Activated naive CD8-positive, alpha-beta T cell treated with anti-CD3 and anti-CD28 coated beads, Interleukin-2, amount 50 U/mL, for 24 hours (primary cell): ENCODE data around the gene CELF2.
"Not testable (repeated sequence)": the region's sequence is repeated elsewhere in the genome, so short reads cannot be mapped to it uniquely, and the experiment has no call there.

Experiments used
- ATAC-seq: fragments of 150-1000 bp; cut with Tn5 transposase; one replicate; pipeline ENCODE4 v1.10.0; 2021
- DNase-seq: peaks from one replicate; pipeline ENCODE4 v3.0.0; 2021
- H3K27ac Mint-ChIP-seq: one replicate; pipeline ENCODE4 v1.8.0; 2021; ENCODE audit warnings: mild to moderate bottlenecking, mixed read lengths
- H3K27me3 Mint-ChIP-seq: one replicate; pipeline ENCODE4 v1.8.0; 2021; ENCODE audit warnings: mixed read lengths
- H3K36me3 Mint-ChIP-seq: one replicate; pipeline ENCODE4 v1.8.0; 2021; ENCODE audit warnings: low read depth, mixed read lengths
- H3K4me1 Mint-ChIP-seq: one replicate; pipeline ENCODE4 v1.8.0; 2021; ENCODE audit warnings: mixed read lengths
- H3K4me3 Mint-ChIP-seq: one replicate; pipeline ENCODE4 v1.8.0; 2021; ENCODE audit warnings: mild to moderate bottlenecking, moderate library complexity, mixed read lengths
- H3K9me3 Mint-ChIP-seq: one replicate; pipeline ENCODE4 v1.8.0; 2021; ENCODE audit warnings: mixed read lengths

CELF2 gene

DNA sequence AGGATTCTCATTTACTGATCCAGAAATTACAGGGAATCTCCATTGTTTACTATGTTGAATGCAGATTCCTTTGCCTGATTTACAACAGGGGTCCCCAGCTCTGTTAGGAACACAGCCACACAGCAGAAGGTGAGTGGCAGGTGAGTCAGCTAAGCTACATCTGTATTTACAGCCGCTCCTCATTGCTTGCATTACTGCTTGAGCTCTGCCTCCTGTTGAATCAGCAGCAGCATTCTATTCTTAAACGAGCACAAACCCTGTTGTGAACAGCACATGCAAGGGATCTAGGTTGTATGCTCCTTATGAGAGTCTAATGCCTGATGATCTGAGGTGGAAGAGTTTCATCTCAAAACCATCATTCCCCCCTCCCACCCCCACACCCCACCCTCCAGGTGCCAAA lies 23.3 kb upstream of the CELF2 start:
- Mint-ChIP-seq H3K27me3 (peaks cover 5% of the 10 kb centered on the region), H3K36me3 (no peaks in the 10 kb centered on the region), H3K4me1 (peaks cover 7% of the 10 kb centered on the region), H3K4me3 (no peak overlapping the region), H3K9me3 (peaks cover 12% of the 10 kb centered on the region), H3K27ac (no peak overlapping the region)
- DNase-seq (no peak), ATAC-seq (no peak)

DNA sequence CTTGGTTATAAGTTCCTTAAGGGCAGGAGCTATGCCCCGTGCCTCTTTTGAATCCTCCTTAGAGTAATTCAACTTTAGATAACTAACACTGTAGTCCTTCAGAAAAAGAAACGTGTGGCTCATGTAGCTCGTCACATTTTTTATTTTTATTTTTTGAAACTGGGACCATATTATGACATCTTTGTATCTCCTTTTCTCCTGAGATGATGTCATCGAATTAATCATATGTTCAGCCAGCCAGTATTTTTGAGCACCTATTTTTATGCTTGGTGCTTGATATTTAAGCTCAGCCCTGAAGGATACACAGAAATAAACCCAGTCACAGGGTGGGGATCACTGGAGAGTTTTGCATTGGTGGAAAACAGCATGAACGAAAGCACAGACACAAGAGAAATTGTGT lies 22.6 kb upstream of the CELF2 start:
- Mint-ChIP-seq H3K27me3 (peaks cover 6% of the 10 kb centered on the region), H3K27ac (no peak overlapping the region), H3K36me3 (no peaks in the 10 kb centered on the region), H3K4me3 (no peak overlapping the region), H3K9me3 (peaks cover 12% of the 10 kb centered on the region), H3K4me1 (peaks cover 7% of the 10 kb centered on the region)
- DNase-seq, result no peak
- ATAC-seq, result no peak

- Mint-ChIP-seq H3K9me3 (peaks cover 12% of the 10 kb centered on the region), H3K4me1 (peaks cover 7% of the 10 kb centered on the region), H3K4me3 (no peak overlapping the region), H3K27ac (no peak overlapping the region), H3K27me3 (peaks cover 6% of the 10 kb centered on the region), H3K36me3 (no peaks in the 10 kb centered on the region)
- ATAC-seq (no peak), DNase-seq (no peak)
These were observed 20.6 kb upstream of the CELF2 start for GRCh38 chr10:10996966-10997620.

- not testable (repeated sequence) for ATAC-seq, H3K36me3 Mint-ChIP-seq, H3K27ac Mint-ChIP-seq, H3K27me3 Mint-ChIP-seq, H3K4me1 Mint-ChIP-seq, H3K4me3 Mint-ChIP-seq, DNase-seq
- H3K9me3 Mint-ChIP-seq, result peaks cover 12% of the 10 kb centered on the region
These were observed 18.2 kb upstream of the CELF2 start for GRCh38 chr10:10999501-10999900.

- no peak for DNase-seq
- Mint-ChIP-seq H3K36me3 (no peaks in the 10 kb centered on the region), H3K4me1 (no peaks in the 10 kb centered on the region), H3K27me3 (peaks cover 16% of the 10 kb centered on the region), H3K9me3 (peaks cover 6% of the 10 kb centered on the region), H3K4me3 (no peak overlapping the region), H3K27ac (no peak overlapping the region)
- no peak for ATAC-seq
These were observed 15.2 kb upstream of the CELF2 start for GRCh38 chr10:11002485-11002884.

GRCh38 chr10:11002916-11003315 lies 14.8 kb upstream of the CELF2 start:
- H3K27me3 Mint-ChIP-seq, result peaks cover 19% of the 10 kb centered on the region
- DNase-seq (no peak), ATAC-seq (no peak)
- peaks cover 2% of the 10 kb centered on the region for H3K9me3 Mint-ChIP-seq
- H3K36me3 Mint-ChIP-seq, result no peaks in the 10 kb centered on the region
- H3K4me3 Mint-ChIP-seq, result no peak overlapping the region
- no peaks in the 10 kb centered on the region for H3K4me1 Mint-ChIP-seq
- no peak overlapping the region for H3K27ac Mint-ChIP-seq

GRCh38 chr10:11003679-11004078 lies 14.0 kb upstream of the CELF2 start:
- Mint-ChIP-seq H3K27ac (no peak overlapping the region), H3K9me3 (no peaks in the 10 kb centered on the region), H3K27me3 (peaks cover 26% of the 10 kb centered on the region), H3K4me1 (no peaks in the 10 kb centered on the region), H3K36me3 (no peaks in the 10 kb centered on the region), H3K4me3 (no peak overlapping the region)
- ATAC-seq, result no peak
- no peak for DNase-seq

GRCh38 chr10:11004144-11005077 lies 13.3 kb upstream of the CELF2 start:
- no peak for ATAC-seq
- Mint-ChIP-seq H3K27ac (no peak overlapping the region), H3K4me1 (peaks cover under 1% of the 10 kb centered on the region), H3K27me3 (peaks cover 34% of the 10 kb centered on the region), H3K9me3 (no peaks in the 10 kb centered on the region), H3K36me3 (no peaks in the 10 kb centered on the region), H3K4me3 (no peak overlapping the region)
- no peak for DNase-seq

GRCh38 chr10:11005725-11006427 lies 11.8 kb upstream of the CELF2 start:
- Mint-ChIP-seq H3K9me3 (no peaks in the 10 kb centered on the region), H3K27me3 (peaks cover 42% of the 10 kb centered on the region)

DNA sequence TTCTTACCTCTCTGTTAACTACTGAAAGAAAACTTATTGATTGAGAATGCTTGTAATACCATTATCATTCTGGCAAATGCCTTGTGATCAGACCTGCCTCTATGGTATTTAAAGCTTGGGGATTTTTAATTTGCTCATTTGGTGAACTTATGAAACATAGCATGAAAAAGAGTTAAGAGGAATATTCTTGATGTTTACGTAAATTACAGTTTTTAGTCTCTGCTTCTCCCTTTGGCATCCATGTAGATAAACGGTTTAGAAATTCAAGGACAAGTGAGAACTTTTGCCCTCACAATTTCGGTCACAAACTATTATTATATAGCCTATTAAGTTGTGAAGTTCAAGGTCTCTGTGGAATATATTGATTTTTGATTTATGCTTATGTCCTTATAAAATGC lies 11.2 kb upstream of the CELF2 start:
- ATAC-seq (no peak), DNase-seq (no peak)
- Mint-ChIP-seq H3K4me3 (no peak overlapping the region), H3K27me3 (peaks cover 48% of the 10 kb centered on the region), H3K36me3 (no peaks in the 10 kb centered on the region), H3K4me1 (peaks cover 3% of the 10 kb centered on the region), H3K9me3 (no peaks in the 10 kb centered on the region), H3K27ac (no peak overlapping the region)

More at GRCh38 chr10:11005725-11006427, 11.8 kb upstream of the CELF2 start:
- no peak overlapping the region for H3K4me3 Mint-ChIP-seq
- no peak for DNase-seq
- H3K36me3 Mint-ChIP-seq, result no peaks in the 10 kb centered on the region
- H3K4me1 Mint-ChIP-seq, result peaks cover 3% of the 10 kb centered on the region
- no peak for ATAC-seq
- no peak overlapping the region for H3K27ac Mint-ChIP-seq

- no peak for DNase-seq
- H3K27me3 Mint-ChIP-seq, result peaks cover 51% of the 10 kb centered on the region
These were observed 10.1 kb upstream of the CELF2 start for GRCh38 chr10:11007476-11008020.

GRCh38 chr10:11009471-11010308 lies 8.0 kb upstream of the CELF2 start:
- H3K4me1 Mint-ChIP-seq, result peaks cover 3% of the 10 kb centered on the region
- H3K27ac Mint-ChIP-seq, result no peak overlapping the region
- no peak for ATAC-seq
- no peak for DNase-seq
- no peak overlapping the region for H3K4me3 Mint-ChIP-seq
- peaks cover 68% of the 10 kb centered on the region for H3K27me3 Mint-ChIP-seq
- no peaks in the 10 kb centered on the region for H3K9me3 Mint-ChIP-seq
- H3K36me3 Mint-ChIP-seq, result no peaks in the 10 kb centered on the region

More at GRCh38 chr10:11007476-11008020, 10.1 kb upstream of the CELF2 start:
- no peak for ATAC-seq
- no peaks in the 10 kb centered on the region for H3K36me3 Mint-ChIP-seq
- H3K27ac Mint-ChIP-seq, result no peak overlapping the region
- no peaks in the 10 kb centered on the region for H3K9me3 Mint-ChIP-seq
- no peak overlapping the region for H3K4me3 Mint-ChIP-seq
- peaks cover 3% of the 10 kb centered on the region for H3K4me1 Mint-ChIP-seq

GRCh38 chr10:11010582-11010981 lies 7.1 kb upstream of the CELF2 start:
- no peak overlapping the region for H3K4me3 Mint-ChIP-seq
- peaks cover 74% of the 10 kb centered on the region for H3K27me3 Mint-ChIP-seq
- no peak for ATAC-seq
- H3K27ac Mint-ChIP-seq, result no peak overlapping the region
- no peaks in the 10 kb centered on the region for H3K9me3 Mint-ChIP-seq
- no peaks in the 10 kb centered on the region for H3K36me3 Mint-ChIP-seq
- peaks cover 3% of the 10 kb centered on the region for H3K4me1 Mint-ChIP-seq
- no peak for DNase-seq

DNA sequence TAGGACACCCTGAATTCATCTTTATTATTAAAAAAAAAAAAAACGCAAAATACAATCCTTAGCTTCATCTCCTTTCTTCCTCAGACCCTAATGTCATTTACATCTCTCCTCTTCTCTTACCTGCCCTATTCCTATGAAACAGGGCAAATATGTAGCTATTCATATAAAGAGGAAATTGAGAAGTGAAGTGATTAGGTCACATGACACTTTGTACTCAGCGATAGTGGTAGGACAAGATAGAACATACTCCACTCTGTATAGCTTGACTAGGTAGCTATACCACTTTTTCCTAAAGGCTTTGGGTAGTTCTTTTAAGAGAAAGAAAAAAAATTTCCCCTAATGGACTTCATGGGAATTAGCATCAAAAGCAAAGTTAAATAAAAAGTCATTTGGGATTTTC lies 6.2 kb upstream of the CELF2 start:
- no peak for ATAC-seq
- H3K4me3 Mint-ChIP-seq, result no peak overlapping the region
- DNase-seq, result no peak

More for the DNA sequence above, 6.2 kb upstream of the CELF2 start:
- Mint-ChIP-seq H3K9me3 (no peaks in the 10 kb centered on the region), H3K27me3 (peaks cover 69% of the 10 kb centered on the region), H3K27ac (no peak overlapping the region), H3K36me3 (no peaks in the 10 kb centered on the region), H3K4me1 (peaks cover 3% of the 10 kb centered on the region)
